GM12892 (cell line): ENCODE data around the gene CNGA2.

Experiments
- POLR2A ChIP-seq: IDR thresholded peaks from 2 replicates; pipeline ENCODE4 v1.6.1; 2011; ENCODE audit warnings: low read depth, low read length, control low read depth
- POLR2AphosphoS5 ChIP-seq: IDR thresholded peaks from 2 replicates; pipeline ENCODE4 v1.6.1; 2011; ENCODE audit warnings: low read depth, low read length, control low read depth
- TAF1 ChIP-seq: IDR thresholded peaks from 2 replicates; pipeline ENCODE4 v1.6.1; 2011; ENCODE audit warnings: low read depth, mild to moderate bottlenecking, control low read depth, low read length, borderline replicate concordance

DNA sequence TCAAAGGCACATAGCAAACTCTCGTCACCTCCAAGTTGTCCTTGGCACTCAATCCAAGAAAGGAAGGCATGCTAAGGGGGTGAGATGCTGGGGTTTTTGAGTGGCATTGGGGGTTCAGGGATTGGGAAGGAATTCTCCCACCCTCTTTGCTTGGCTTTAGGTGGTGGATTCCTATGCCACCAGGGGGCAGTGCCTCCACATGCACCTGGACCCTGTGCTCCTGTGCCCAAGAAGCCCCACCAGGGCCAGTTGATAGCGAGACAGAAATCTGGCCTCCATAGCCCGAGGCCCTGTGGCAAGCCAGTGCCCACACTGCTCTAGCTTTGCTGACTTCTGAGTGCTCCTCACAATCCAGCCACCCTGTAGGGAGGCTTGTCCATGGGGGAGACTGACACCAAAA lies 20.7 kb upstream of the CNGA2 start:
- TF ChIP-seq POLR2AphosphoS5 (no peak), POLR2A (no peak), TAF1 (no peak)
